CD4-positive, alpha-beta memory T cell (primary cell): ENCODE measurements around the gene SETD7. TPM values are rescaled to one million over a fixed set of nuclear protein-coding genes. Genes with fewer than 3 reads are reported as not detected.

Source experiments
- CTCF ChIA-PET: fragments of 350-600 bp; sonication (Branson Sonifier 250); formaldehyde crosslinking; loops from one replicate; lab custom pipeline; 2021; ENCODE audit warnings: inconsistent platforms; ENCODE audit not compliant: partially characterized antibody; lab: Charles Lee
- POLR2A ChIA-PET: fragments of 350-600 bp; sonication (Branson Sonifier 250); formaldehyde crosslinking; loops from one replicate; lab custom pipeline; 2021; ENCODE audit not compliant: partially characterized antibody; lab: Charles Lee
- DNase-seq, 5 donors: peaks; one replicate each; pipeline versions ENCODE4 v3.0.0 to v3.0.0-alpha.2; 2020 to 2022; ENCODE audit warnings: mixed read lengths in 1 of 5
- H3K27ac ChIP-seq: one replicate; pipeline ENCODE4 v1.7.0; 2013; ENCODE audit warnings: low read depth, low read length
- H3K27me3 ChIP-seq: 2 replicates; pipeline ENCODE4 v1.7.0; 2013; ENCODE audit warnings: mild to moderate bottlenecking, low read length, moderate library complexity; ENCODE audit not compliant: insufficient read depth
- H3K36me3 ChIP-seq: 2 replicates; pipeline ENCODE4 v1.7.0; 2013; ENCODE audit warnings: mild to moderate bottlenecking, low read length, moderate library complexity; ENCODE audit not compliant: insufficient read depth
- H3K4me1 ChIP-seq: 2 replicates; pipeline ENCODE4 v1.7.0; 2013; ENCODE audit warnings: mild to moderate bottlenecking, low read length, moderate library complexity; ENCODE audit not compliant: insufficient read depth
- H3K4me3 ChIP-seq, 2 donors: one replicate each; pipeline ENCODE4 v1.7.0; 2013; ENCODE audit warnings: low read length in 2 of 2, mild to moderate bottlenecking in 1 of 2
- H3K9me3 ChIP-seq, 2 donors: one replicate each; pipeline ENCODE4 v1.7.0; 2013; ENCODE audit warnings: low read length in 2 of 2, control low read depth in 1 of 2; ENCODE audit not compliant: control insufficient read depth in 1 of 2
- H3K27ac Mint-ChIP-seq, 7 donors: one replicate each; pipeline ENCODE4 v1.8.0; 2020 to 2021; ENCODE audit warnings: mixed read lengths in 7 of 7, mild to moderate bottlenecking in 6 of 7, inconsistent platforms in 3 of 7, moderate library complexity in 3 of 7
- H3K27me3 Mint-ChIP-seq, 2 donors: one replicate each; pipeline ENCODE4 v1.8.0; 2020 to 2021; ENCODE audit warnings: mixed read lengths in 2 of 2
- H3K36me3 Mint-ChIP-seq, 2 donors: one replicate each; pipeline ENCODE4 v1.8.0; 2020 to 2021; ENCODE audit warnings: mixed read lengths in 2 of 2, inconsistent platforms in 1 of 2, mild to moderate bottlenecking in 1 of 2
- H3K4me1 Mint-ChIP-seq, 4 donors: one replicate each; pipeline ENCODE4 v1.8.0; 2020 to 2021; ENCODE audit warnings: mixed read lengths in 4 of 4, mild to moderate bottlenecking in 1 of 4
- H3K4me3 Mint-ChIP-seq, 8 donors: one replicate each; pipeline ENCODE4 v1.8.0; 2020 to 2021; ENCODE audit warnings: mixed read lengths in 8 of 8, mild to moderate bottlenecking in 7 of 8, moderate library complexity in 6 of 8, inconsistent platforms in 3 of 8
- H3K9me3 Mint-ChIP-seq, 8 donors: one replicate each; pipeline ENCODE4 v1.8.0; 2020 to 2021; ENCODE audit warnings: mixed read lengths in 8 of 8, mild to moderate bottlenecking in 5 of 8, inconsistent platforms in 3 of 8, moderate library complexity in 1 of 8
- intact Hi-C: fragments of 100-400 bp; cut with micrococcal nuclease; formaldehyde crosslinking; loops from one replicate; pipeline ENCODE4 v1.15.1; 2023
- polyA plus RNA-seq, 2 donors: library from polyadenylated mRNA; unstranded; fragments of 300-500 nt; fragmentation: Illumina TruSeq; gene quantifications; one replicate each; pipeline ENCODE4 v1.2.3, GENCODE V29; 2021
- total RNA-seq, 2 experiments: library from RNA; stranded (reverse); gene quantifications; one replicate each; pipeline ENCODE4 v1.2.3, GENCODE V29; 2021

Gene SETD7
- total and polyA plus RNA-seq, 4 experiments from 2014 or later: 3.9 to 14.6 (median 9.7) TPM

DNA sequence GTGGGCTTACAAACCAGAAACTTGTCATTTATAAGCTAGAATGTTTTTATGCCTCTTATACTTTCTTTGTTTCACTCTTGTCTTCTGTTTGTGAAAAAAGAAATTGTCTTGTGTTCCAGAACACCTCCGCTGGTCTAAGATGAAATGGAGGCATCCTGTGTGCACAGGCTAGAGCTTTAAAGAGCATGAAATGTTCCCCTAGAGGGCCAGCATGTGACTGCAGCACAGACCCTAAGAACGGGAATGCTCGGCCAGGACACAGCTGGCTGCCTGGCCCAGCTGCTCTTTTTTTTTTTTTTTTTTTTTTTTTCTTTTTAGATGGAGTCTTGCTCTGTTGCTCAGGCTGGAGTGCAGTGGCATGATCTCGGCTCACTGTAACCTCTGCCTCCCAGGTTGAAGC, 33.6 kb downstream of the SETD7 start:
- H3K36me3 Mint-ChIP-seq: peaks cover 51 to 58% of the 10 kb centered on the region in 2 donors
- H3K9me3 Mint-ChIP-seq: no peaks in the 10 kb centered on the region
- Histone ChIP-seq H3K4me3 (no peak overlapping the region), H3K9me3 (no peaks in the 10 kb centered on the region), H3K36me3 (peaks cover 6% of the 10 kb centered on the region), H3K27ac (no peak overlapping the region), H3K27me3 (no peaks in the 10 kb centered on the region), H3K4me1 (peaks cover 18% of the 10 kb centered on the region)
- CTCF ChIA-PET: interaction anchor here (0.5 to 1.9 kb wide), 3 partner anchors 8 to 492 kb away, joined by 3 to 8 read pairs (median 3); no protein-coding TSS in a partner anchor
- no peak overlapping the region for H3K4me3 Mint-ChIP-seq
- no peak for DNase-seq
- no peak overlapping the region for H3K27ac Mint-ChIP-seq
- H3K27me3 Mint-ChIP-seq: no peaks in the 10 kb centered on the region
- H3K4me1 Mint-ChIP-seq: peaks cover 8 to 23% (median 19%) of the 10 kb centered on the region in 4 donors
- POLR2A ChIA-PET: interaction anchor here (0.9 kb wide), 1 partner anchor 69 kb away, joined by 3 read pairs; no protein-coding TSS in a partner anchor
- intact Hi-C loops: no loop called here

DNA sequence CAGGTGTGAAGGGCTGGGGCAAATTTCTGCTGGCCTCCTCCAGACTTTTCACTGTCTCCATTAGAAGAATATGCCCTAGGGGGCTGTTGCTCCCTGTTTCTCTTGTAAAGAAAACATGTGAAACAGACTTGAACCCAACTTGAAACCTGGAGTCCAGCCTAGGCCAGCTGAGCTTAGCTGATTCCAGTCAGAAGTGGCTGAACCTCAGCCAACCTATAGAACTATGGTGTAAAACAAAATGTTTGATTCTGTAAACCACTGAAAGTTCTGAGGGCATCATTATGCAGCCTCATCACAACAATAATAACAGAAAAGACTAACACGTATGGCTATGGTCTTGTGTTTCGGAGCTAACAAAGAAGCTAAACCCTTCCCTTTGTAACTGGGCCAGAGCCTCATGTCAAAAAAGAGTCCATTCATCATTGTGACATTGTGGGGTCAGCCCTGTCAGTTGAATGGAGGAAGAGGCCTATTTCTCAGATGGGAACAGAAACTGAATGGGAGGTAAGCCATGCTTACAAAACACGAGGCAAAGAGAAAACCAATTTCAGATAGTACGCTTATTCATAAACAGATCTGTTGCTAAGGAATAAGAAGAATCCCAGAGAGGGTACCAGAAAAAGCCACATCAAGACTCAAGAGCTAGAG, 34.1 kb downstream of the SETD7 start:
- H3K4me3 Mint-ChIP-seq: no peak overlapping the region
- Histone ChIP-seq H3K4me3 (no peak overlapping the region), H3K27me3 (no peaks in the 10 kb centered on the region), H3K36me3 (peaks cover 6% of the 10 kb centered on the region), H3K4me1 (peaks cover 18% of the 10 kb centered on the region), H3K27ac (no peak overlapping the region), H3K9me3 (no peaks in the 10 kb centered on the region)
- no peak for DNase-seq
- intact Hi-C loops: no loop called here
- peaks cover 8 to 23% (median 18%) of the 10 kb centered on the region in 4 donors for H3K4me1 Mint-ChIP-seq
- no peaks in the 10 kb centered on the region for H3K9me3 Mint-ChIP-seq
- POLR2A ChIA-PET: interaction anchor here (0.9 kb wide), 1 partner anchor 68 kb away, joined by 3 read pairs; no protein-coding TSS in a partner anchor
- CTCF ChIA-PET: interaction anchor here (0.5 to 1.9 kb wide), 3 partner anchors 9 to 491 kb away, joined by 3 to 8 read pairs (median 3); no protein-coding TSS in a partner anchor
- peaks cover 55 to 59% of the 10 kb centered on the region in 2 donors for H3K36me3 Mint-ChIP-seq
- H3K27me3 Mint-ChIP-seq: no peaks in the 10 kb centered on the region
- H3K27ac Mint-ChIP-seq: no peak overlapping the region

- Histone ChIP-seq H3K4me1 (no peaks in the 10 kb centered on the region), H3K27ac (no peak overlapping the region), H3K9me3 (no peaks in the 10 kb centered on the region), H3K27me3 (no peaks in the 10 kb centered on the region), H3K4me3 (no peak overlapping the region), H3K36me3 (peaks cover 8% of the 10 kb centered on the region)
- H3K4me1 Mint-ChIP-seq: peaks cover 0 to 5% (median 1%) of the 10 kb centered on the region in 4 donors
- ChIA-PET POLR2A (no interaction called here), CTCF (interaction anchor here (1.0 to 1.3 kb wide), 2 partner anchors 15 to 18 kb away, joined by 3 to 8 read pairs; no protein-coding TSS in a partner anchor)
- peak overlapping the region in 3 of 7 donors; percentile 35 to 48 (median 44) for H3K27ac Mint-ChIP-seq
- H3K36me3 Mint-ChIP-seq: peaks cover 45 to 71% of the 10 kb centered on the region in 2 donors
- H3K9me3 Mint-ChIP-seq: no peaks in the 10 kb centered on the region
- no peak for DNase-seq
- intact Hi-C loops: no loop called here
- H3K27me3 Mint-ChIP-seq: no peaks in the 10 kb centered on the region
- no peak overlapping the region for H3K4me3 Mint-ChIP-seq
Observed at GRCh38 chr4:139515531-139515958, 40.5 kb downstream of the SETD7 start.

DNA sequence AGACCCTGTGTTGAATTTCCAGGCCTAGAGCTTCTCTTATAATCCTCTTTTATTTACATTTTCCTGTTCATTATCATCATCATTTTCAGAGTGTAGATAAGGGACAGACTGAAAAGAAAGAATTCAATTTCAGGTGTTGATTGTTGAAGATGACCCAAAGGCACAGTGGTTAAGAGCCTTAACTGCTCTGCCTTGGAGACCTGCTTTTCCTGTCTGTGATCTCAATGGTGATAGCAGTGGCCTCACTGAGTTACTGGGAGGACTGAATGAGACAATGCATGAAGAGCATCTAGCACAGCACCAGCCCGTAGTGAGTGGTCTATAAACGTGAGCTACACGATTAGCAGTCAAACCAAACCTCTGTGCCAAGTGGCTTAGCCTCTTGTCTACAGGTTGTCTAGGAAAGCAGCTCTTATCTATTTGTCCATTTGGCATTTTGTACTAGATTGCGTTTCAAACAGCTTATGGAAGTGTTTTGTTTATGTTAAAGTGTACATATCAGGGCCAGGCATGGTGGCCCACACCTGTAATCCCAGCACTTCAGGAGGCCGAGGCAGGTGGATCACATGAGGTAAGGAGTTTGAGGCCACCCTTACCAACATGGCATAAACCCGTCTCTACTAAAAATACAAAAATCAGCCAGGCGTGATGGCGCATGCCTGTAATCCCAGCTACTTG, 41.5 kb downstream of the SETD7 start:
- H3K27me3 Mint-ChIP-seq: no peaks in the 10 kb centered on the region
- no peak for DNase-seq
- POLR2A ChIA-PET: no interaction called here
- Histone ChIP-seq H3K9me3 (no peaks in the 10 kb centered on the region), H3K27ac (no peak overlapping the region), H3K4me1 (no peaks in the 10 kb centered on the region), H3K36me3 (peaks cover 11% of the 10 kb centered on the region), H3K27me3 (no peaks in the 10 kb centered on the region), H3K4me3 (no peak overlapping the region)
- intact Hi-C loops: no loop called here
- CTCF ChIA-PET: interaction anchor here (0.7 to 1.0 kb wide), 2 partner anchors 17 to 309 kb away, joined by 3 read pairs; no protein-coding TSS in a partner anchor
- no peak overlapping the region for H3K4me3 Mint-ChIP-seq
- H3K9me3 Mint-ChIP-seq: no peaks in the 10 kb centered on the region
- H3K4me1 Mint-ChIP-seq: peaks cover 0 to 5% (median 1%) of the 10 kb centered on the region in 4 donors
- peaks cover 48 to 70% of the 10 kb centered on the region in 2 donors for H3K36me3 Mint-ChIP-seq
- no peak overlapping the region for H3K27ac Mint-ChIP-seq

DNA sequence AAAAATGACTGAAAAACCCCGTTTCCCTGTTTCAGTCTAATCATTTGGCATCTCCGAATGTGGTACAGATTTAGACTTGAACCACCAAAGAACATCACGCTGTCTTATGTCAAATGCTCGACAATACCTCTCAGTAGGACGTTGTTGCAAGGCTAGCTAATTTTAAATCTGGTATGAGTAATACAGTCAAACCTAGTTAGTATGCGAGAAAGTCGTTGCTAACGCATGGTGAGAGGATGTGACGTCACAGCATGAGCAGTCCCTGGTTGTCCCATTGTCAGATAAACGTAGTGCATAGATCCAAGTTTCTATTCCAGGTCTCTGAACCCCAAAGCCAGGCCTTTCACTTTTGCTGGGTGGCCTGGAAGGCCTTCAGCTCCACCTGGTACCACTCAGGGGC, 44.7 kb downstream of the SETD7 start:
- CTCF ChIA-PET: interaction anchor here (1.0 kb wide), 1 partner anchor 146 kb away, joined by 3 read pairs; no protein-coding TSS in a partner anchor
- H3K4me3 ChIP-seq: no peak overlapping the region
- no peaks in the 10 kb centered on the region for H3K27me3 ChIP-seq
- H3K36me3 ChIP-seq: peaks cover 15% of the 10 kb centered on the region
- peak overlapping the region in 2 of 7 donors; percentile 29 to 57 for H3K27ac Mint-ChIP-seq
- H3K4me1 Mint-ChIP-seq: peaks cover 0 to 5% (median 3%) of the 10 kb centered on the region in 4 donors
- H3K9me3 Mint-ChIP-seq: no peaks in the 10 kb centered on the region
- H3K27ac ChIP-seq: no peak overlapping the region
- H3K4me1 ChIP-seq: no peaks in the 10 kb centered on the region
- no peaks in the 10 kb centered on the region for H3K27me3 Mint-ChIP-seq
- peaks cover 48 to 61% of the 10 kb centered on the region in 2 donors for H3K36me3 Mint-ChIP-seq
- H3K4me3 Mint-ChIP-seq: no peak overlapping the region
- H3K9me3 ChIP-seq: no peaks in the 10 kb centered on the region
- POLR2A ChIA-PET: no interaction called here
- peak in 2 of 5 donors; percentile 10 to 25 for DNase-seq
- intact Hi-C loops: no loop called here

GRCh38 chr4:139509727-139510410, 46.1 kb downstream of the SETD7 start:
- intact Hi-C loops: no loop called here
- H3K36me3 ChIP-seq: peaks cover 15% of the 10 kb centered on the region

More at GRCh38 chr4:139509727-139510410, 46.1 kb downstream of the SETD7 start:
- H3K27ac ChIP-seq: no peak overlapping the region
- H3K27ac Mint-ChIP-seq: peak overlapping the region in 1 of 7 donors; percentile 37
- H3K4me1 ChIP-seq: no peaks in the 10 kb centered on the region
- no peaks in the 10 kb centered on the region for H3K27me3 Mint-ChIP-seq
- H3K36me3 Mint-ChIP-seq: peaks cover 49 to 52% of the 10 kb centered on the region in 2 donors
- CTCF ChIA-PET: interaction anchor here (0.7 to 2.1 kb wide), 7 partner anchors 9 to 480 kb away, joined by 3 to 6 read pairs (median 4); no protein-coding TSS in a partner anchor
- no peak overlapping the region for H3K4me3 Mint-ChIP-seq
- POLR2A ChIA-PET: no interaction called here
- no peak overlapping the region for H3K4me3 ChIP-seq
- H3K9me3 ChIP-seq: no peaks in the 10 kb centered on the region
- H3K27me3 ChIP-seq: no peaks in the 10 kb centered on the region
- H3K9me3 Mint-ChIP-seq: no peaks in the 10 kb centered on the region
- H3K4me1 Mint-ChIP-seq: peaks cover 0 to 5% (median 3%) of the 10 kb centered on the region in 4 donors
- no peak for DNase-seq
